SK-N-SH treated with all-trans-retinoic acid at 6 μM for 48 hours (cell line): ENCODE results near the gene HAP1.

ENCODE experiments used
- ARNTL ChIP-seq: fragments of 450-650 bp; formaldehyde crosslinking; IDR thresholded peaks from 2 replicates; pipeline ENCODE4 v1.5.0; 2020; ENCODE audit warnings: low read depth, mild to moderate bottlenecking, moderate library complexity, borderline replicate concordance
- CSRNP3 ChIP-seq: fragments of 250-450 bp; sonication (Bioruptor Pico); IDR thresholded peaks from 2 replicates; pipeline ENCODE4 v1.5.1; 2021; ENCODE audit warnings: mild to moderate bottlenecking, moderate library complexity
- ESRRG ChIP-seq: fragments of 250-450 bp; sonication (Bioruptor Pico); IDR thresholded peaks from 2 replicates; pipeline ENCODE4 v1.6.1; 2021; ENCODE audit warnings: mild to moderate bottlenecking
- GLIS3 ChIP-seq: fragments of 250-450 bp; sonication (Bioruptor Pico); IDR thresholded peaks from 2 replicates; pipeline ENCODE4 v1.5.0; 2020; ENCODE audit warnings: mild to moderate bottlenecking, moderate library complexity
- PATZ1 ChIP-seq: fragments of 250-450 bp; sonication (Bioruptor Pico); IDR thresholded peaks from 2 replicates; pipeline ENCODE4 v1.8.0; 2020; ENCODE audit warnings: mild to moderate bottlenecking, moderate library complexity, borderline replicate concordance
- POU6F1 ChIP-seq: fragments of 250-450 bp; sonication (Bioruptor Pico); IDR thresholded peaks from 2 replicates; pipeline ENCODE4 v1.8.0; 2021; ENCODE audit warnings: low read depth, mild to moderate bottlenecking, moderate library complexity, borderline replicate concordance
- PPARA ChIP-seq: fragments of 250-450 bp; sonication (Bioruptor Pico); IDR thresholded peaks from 2 replicates; pipeline ENCODE4 v1.5.0; 2020; ENCODE audit warnings: mild to moderate bottlenecking, borderline replicate concordance
- RARB ChIP-seq: fragments of 250-450 bp; sonication (Bioruptor Pico); IDR thresholded peaks from 2 replicates; pipeline ENCODE4 v1.8.0; 2021; ENCODE audit warnings: mild to moderate bottlenecking, moderate library complexity
- TOX ChIP-seq: fragments of 250-450 bp; sonication (Bioruptor Pico); IDR thresholded peaks from 2 replicates; pipeline ENCODE4 v1.8.0; 2021; ENCODE audit warnings: mild to moderate bottlenecking, moderate library complexity, borderline replicate concordance
- ZC3H10 ChIP-seq: fragments of 250-450 bp; sonication (Bioruptor Pico); IDR thresholded peaks from 2 replicates; pipeline ENCODE4 v1.5.1; 2021; ENCODE audit warnings: mild to moderate bottlenecking, moderate library complexity
- ZFP3 ChIP-seq: fragments of 250-450 bp; sonication (Bioruptor Pico); IDR thresholded peaks from 2 replicates; pipeline ENCODE4 v1.5.0; 2020; ENCODE audit warnings: mild to moderate bottlenecking, moderate library complexity
- ZFP30 ChIP-seq: fragments of 450-650 bp; formaldehyde crosslinking; IDR thresholded peaks from 2 replicates; pipeline ENCODE4 v1.5.0; 2022; ENCODE audit warnings: mild to moderate bottlenecking, moderate library complexity
- ZNF8 ChIP-seq: fragments of 450-650 bp; formaldehyde crosslinking; IDR thresholded peaks from 2 replicates; pipeline ENCODE4 v1.5.0; 2020; ENCODE audit warnings: mild to moderate bottlenecking, moderate library complexity
- TF ChIP-seq, protein P1 (sequence below): fragments of 250-450 bp; sonication (Bioruptor Pico); IDR thresholded peaks from 2 replicates; pipeline ENCODE4 v1.5.1; 2020; ENCODE audit warnings: low read depth, mild to moderate bottlenecking, moderate library complexity

DNA sequence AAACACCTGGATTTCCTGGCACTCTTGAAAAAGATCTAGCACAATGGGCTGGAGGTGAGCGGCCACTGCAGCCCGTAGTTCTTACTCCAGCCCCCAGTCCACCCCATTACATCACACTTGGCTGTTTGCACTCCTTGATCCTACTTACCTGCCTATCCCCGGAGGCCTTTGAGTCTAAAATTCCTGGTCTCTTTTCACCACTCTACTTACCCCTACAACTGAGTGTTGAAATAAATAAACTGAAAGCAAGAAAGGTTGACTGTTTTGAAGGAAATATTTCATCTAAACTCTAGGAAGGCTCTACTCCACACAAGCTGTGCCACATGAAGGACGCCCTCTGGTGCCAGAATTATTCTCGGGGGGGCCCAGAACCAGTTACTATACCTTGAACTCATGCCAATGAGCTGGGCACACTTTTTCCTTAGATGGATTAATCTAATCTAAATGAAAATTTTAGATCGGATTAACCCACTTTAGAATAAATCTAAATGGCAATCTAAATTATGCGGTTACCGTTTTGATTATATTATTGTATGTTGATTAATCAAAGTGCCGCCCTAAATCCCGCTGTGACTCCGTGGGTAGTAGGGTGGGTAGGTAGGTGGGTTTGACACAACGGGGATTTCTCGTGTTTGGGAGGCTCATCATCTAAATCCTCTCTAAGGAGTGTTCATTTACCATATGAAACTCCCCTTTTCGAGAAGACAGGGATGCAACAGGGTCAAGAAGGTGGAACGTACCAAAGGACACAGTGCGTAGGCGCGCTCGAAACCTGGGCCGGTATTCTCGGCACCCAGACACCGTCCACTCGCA lies 46.4 kb downstream of the HAP1 start:
- TF ChIP-seq PATZ1 (CRISPR knock-in tag) (peak; percentile 79; the same call in 1 of the 2 replicates), POU6F1 (CRISPR knock-in tag) (no peak), ZNF8 (no peak), ESRRG (CRISPR knock-in tag) (no peak), ARNTL (CRISPR knock-in tag) (no peak), ZFP30 (CRISPR knock-in tag) (no peak), GLIS3 (no peak), RARB (CRISPR knock-in tag) (no peak), TOX (CRISPR knock-in tag) (no peak), ZC3H10 (CRISPR knock-in tag) (no peak), PPARA (no peak), ZFP3 (CRISPR knock-in tag) (no peak), CSRNP3 (CRISPR knock-in tag) (no peak)
- TF ChIP-seq, protein P1, sequence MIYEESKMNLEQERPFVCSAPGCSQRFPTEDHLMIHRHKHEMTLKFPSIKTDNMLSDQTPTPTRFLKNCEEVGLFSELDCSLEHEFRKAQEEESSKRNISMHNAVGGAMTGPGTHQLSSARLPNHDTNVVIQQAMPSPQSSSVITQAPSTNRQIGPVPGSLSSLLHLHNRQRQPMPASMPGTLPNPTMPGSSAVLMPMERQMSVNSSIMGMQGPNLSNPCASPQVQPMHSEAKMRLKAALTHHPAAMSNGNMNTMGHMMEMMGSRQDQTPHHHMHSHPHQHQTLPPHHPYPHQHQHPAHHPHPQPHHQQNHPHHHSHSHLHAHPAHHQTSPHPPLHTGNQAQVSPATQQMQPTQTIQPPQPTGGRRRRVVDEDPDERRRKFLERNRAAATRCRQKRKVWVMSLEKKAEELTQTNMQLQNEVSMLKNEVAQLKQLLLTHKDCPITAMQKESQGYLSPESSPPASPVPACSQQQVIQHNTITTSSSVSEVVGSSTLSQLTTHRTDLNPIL (CRISPR knock-in tag) = no peak
